ENCODE results near the gene PPP1R11.
"Not testable (repeated sequence)": the region's sequence is repeated elsewhere in the genome, so short reads cannot be mapped to it uniquely, and the experiment has no call there.

The PPP1R11 gene

DNA sequence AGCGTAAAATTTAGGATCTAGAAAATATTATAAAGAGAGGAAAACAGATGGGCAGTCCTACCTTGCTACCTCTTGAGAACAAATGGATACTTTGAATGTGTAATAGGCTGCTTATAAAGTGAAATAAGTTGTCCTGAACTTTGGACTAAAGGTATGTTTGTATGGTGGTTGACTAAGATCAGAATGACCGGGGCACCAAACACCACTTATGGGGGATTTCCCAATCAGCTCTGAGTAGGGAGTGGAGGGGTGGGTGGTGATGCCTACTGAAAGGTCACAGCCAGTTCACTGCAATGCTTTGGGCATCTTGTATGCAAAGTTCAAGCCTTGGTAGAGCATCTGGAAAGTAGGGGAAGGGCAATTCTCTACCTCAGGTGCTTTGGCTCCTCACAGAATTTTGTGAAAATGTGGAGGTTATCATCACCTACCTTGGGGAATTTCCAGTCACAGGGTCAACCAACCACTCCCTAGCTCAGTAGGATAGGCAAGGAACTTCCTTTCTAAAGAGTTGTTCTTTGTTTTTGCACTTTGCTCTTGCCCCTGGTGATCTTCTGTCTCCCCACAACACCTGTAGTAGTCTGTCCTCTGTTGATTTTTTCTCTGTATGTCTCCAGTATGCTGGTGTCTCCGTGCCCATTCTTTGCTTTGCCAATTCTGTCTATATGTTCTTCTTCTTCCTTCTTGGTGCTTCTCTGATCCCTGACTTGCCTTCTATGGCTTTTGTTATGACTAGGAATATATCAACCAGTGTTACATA, 46.2 kb downstream of the PPP1R11 start, which contains the start of gene TRIM31:
TSS of gene TRIM31 (minus strand) at position 88 of the 757 bp plus-strand sequence. CDS start 285 bp downstream, outside the sequence.
- Histone ChIP-seq H3K27ac (ENCODE audit: low read depth, low read length) (no peak within 1 kb of the TSS), H3K27me3 (ENCODE audit: control insufficient read depth, insufficient read depth, low read length) (peaks cover 52% of the 10 kb centered on the region), H3K4me1 (ENCODE audit: control insufficient read depth, insufficient read depth, low read length) (no peaks in the 10 kb centered on the region), H3K9ac (ENCODE audit: low read length) (no peak within 1 kb of the TSS), H3K36me3 (ENCODE audit: control insufficient read depth, insufficient read depth, low read length) (no peaks in the 10 kb centered on the region), H3K9me3 (ENCODE audit: control insufficient read depth, insufficient read depth, low read depth, low read length) (no peaks in the 10 kb centered on the region), H3K4me3 (ENCODE audit: low read depth, low read length) (no peak within 1 kb of the TSS)

DNA sequence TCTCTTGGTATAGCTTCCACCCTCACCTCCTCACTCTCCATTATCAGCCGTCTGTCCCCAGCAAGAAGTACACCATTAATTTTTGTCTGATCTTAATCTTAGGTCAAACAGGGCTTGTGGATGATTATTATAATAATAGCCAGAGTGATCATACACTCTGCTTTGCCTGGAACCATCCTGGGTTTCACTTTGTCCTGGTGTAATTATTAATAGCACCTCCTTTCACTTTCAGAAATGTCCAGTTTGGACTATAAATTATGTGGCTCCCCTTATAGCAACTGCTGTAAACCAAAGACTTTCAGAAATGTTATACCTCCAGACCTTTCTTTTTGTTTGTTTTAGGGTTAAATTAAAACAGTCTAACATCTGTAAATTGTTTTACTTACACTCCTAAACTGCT, 46.8 kb downstream of the PPP1R11 start:
- H3K4me1 ChIP-seq (ENCODE audit: control insufficient read depth, insufficient read depth, low read length) = no peaks in the 10 kb centered on the region
- no peak overlapping the region for H3K27ac ChIP-seq (ENCODE audit: low read depth, low read length)
- no peak overlapping the region for H3K9ac ChIP-seq (ENCODE audit: low read length)
- no peaks in the 10 kb centered on the region for H3K36me3 ChIP-seq (ENCODE audit: control insufficient read depth, insufficient read depth, low read length)
- no peak overlapping the region for H3K4me3 ChIP-seq (ENCODE audit: low read depth, low read length)
- H3K9me3 ChIP-seq (ENCODE audit: control insufficient read depth, insufficient read depth, low read depth, low read length) = no peaks in the 10 kb centered on the region
- H3K27me3 ChIP-seq (ENCODE audit: control insufficient read depth, insufficient read depth, low read length) = peaks cover 47% of the 10 kb centered on the region

DNA sequence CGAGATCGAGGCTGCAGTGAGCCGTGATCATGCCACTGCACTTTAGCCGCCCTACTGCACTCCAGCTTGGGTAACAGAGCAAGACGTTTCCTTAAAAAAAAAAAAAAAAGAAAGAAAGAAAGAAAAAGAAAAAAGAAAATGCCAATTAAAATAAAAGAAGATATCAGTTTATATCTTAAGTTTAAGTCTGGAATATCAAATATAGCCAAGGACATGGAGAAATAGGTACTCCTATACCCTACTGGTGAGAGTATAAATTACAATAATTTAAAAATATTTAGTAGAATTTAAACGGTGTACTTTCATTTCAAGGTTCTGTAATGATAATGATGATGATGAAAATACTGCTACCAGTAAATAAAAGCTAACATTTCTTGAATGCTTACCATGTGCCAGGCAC, 49.7 kb downstream of the PPP1R11 start:
- H3K4me1 ChIP-seq (ENCODE audit: control insufficient read depth, insufficient read depth, low read length) = no peaks in the 10 kb centered on the region

DNA sequence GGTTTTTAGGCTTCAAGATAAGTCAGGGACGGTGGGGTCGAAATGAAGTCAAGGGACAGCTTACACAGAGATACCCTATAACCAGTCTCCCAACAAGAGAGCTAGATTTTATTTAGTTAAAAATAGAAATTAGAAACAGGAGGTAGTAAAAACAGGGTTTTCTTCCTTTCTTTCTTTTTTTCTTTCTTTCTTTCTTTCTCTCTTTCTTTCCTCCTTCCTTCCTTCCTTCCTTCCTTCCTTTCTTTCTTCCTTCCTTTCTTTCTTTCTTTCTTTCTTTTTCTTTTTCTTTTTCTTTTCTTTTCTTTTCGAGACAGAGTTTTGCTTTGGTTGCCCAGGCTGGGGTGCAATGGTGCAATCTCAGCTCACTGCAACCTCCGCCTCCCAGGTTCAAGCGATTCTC, 51.7 kb downstream of the PPP1R11 start:
- not testable (repeated sequence) for H3K36me3 ChIP-seq (ENCODE audit: control insufficient read depth, insufficient read depth, low read length); H3K4me1 ChIP-seq (ENCODE audit: control insufficient read depth, insufficient read depth, low read length); H3K4me3 ChIP-seq (ENCODE audit: low read depth, low read length); H3K9me3 ChIP-seq (ENCODE audit: control insufficient read depth, insufficient read depth, low read depth, low read length); H3K9ac ChIP-seq (ENCODE audit: low read length); H3K27ac ChIP-seq (ENCODE audit: low read depth, low read length); H3K27me3 ChIP-seq (ENCODE audit: control insufficient read depth, insufficient read depth, low read length)

More for the DNA sequence above, 49.7 kb downstream of the PPP1R11 start:
- Histone ChIP-seq H3K9me3 (ENCODE audit: control insufficient read depth, insufficient read depth, low read depth, low read length) (no peaks in the 10 kb centered on the region), H3K4me3 (ENCODE audit: low read depth, low read length) (no peak overlapping the region), H3K9ac (ENCODE audit: low read length) (no peak overlapping the region), H3K27ac (ENCODE audit: low read depth, low read length) (no peak overlapping the region), H3K36me3 (ENCODE audit: control insufficient read depth, insufficient read depth, low read length) (no peaks in the 10 kb centered on the region), H3K27me3 (ENCODE audit: control insufficient read depth, insufficient read depth, low read length) (peaks cover 26% of the 10 kb centered on the region)
